Vagina (tissue), 2 donors: ENCODE measurements around the gene MAF. TPM values are rescaled to one million over a fixed set of nuclear protein-coding genes. Genes with fewer than 3 reads are reported as not detected.

Source experiments
- DNase-seq, 2 donors: peaks; one replicate each; pipeline ENCODE4 v3.0.0-alpha.2; 2017; ENCODE audit errors: extremely low spot score in 2 of 2
- H3K27ac ChIP-seq: fragments of 200-600 bp; sonication (generic); one replicate; pipeline ENCODE4 v1.5.1; 2019
- H3K27me3 ChIP-seq: fragments of 200-600 bp; sonication (generic); one replicate; pipeline ENCODE4 v1.5.1; 2019
- H3K36me3 ChIP-seq, 2 donors: fragments of 200-600 bp; sonication (generic); one replicate each; pipeline ENCODE4 v1.5.1; 2017 to 2019
- H3K4me1 ChIP-seq: fragments of 200-600 bp; sonication (generic); one replicate; pipeline ENCODE4 v1.5.1; 2019
- H3K4me3 ChIP-seq, 2 donors: fragments of 200-600 bp; sonication (generic); 1 replicate in 1 of 2; 2 replicates in 1 of 2; pipeline ENCODE4 v1.5.1; 2016 to 2019
- H3K9me3 ChIP-seq: fragments of 200-600 bp; sonication (generic); one replicate; pipeline ENCODE4 v1.5.1; 2019
- CTCF ChIP-seq, 3 experiments: fragments of 450-650 bp in 2 of 3; fragments of 200-600 bp in 1 of 3; sonication (generic) in 1 of 3; IDR thresholded peaks; one replicate each; pipeline ENCODE4 v1.5.1; 2017 to 2019; ENCODE audit warnings: antibody characterized with exemption in 3 of 3, mild to moderate bottlenecking in 2 of 3, moderate library complexity in 2 of 3
- POLR2A ChIP-seq, 2 donors: fragments of 450-650 bp; IDR thresholded peaks; one replicate each; pipeline ENCODE4 v1.6.1; 2017; ENCODE audit warnings: antibody characterized with exemption in 2 of 2, mild to moderate bottlenecking in 2 of 2, moderate library complexity in 2 of 2
- POLR2AphosphoS5 ChIP-seq, 2 donors: sonication (generic); formaldehyde crosslinking; IDR thresholded peaks; one replicate each; pipeline ENCODE4 v1.9.0; 2017; ENCODE audit warnings: antibody characterized with exemption in 2 of 2, mild to moderate bottlenecking in 2 of 2, low read depth in 1 of 2; ENCODE audit not compliant: insufficient read depth in 1 of 2
- intact Hi-C: fragments of 100-400 bp; cut with DNase I; formaldehyde crosslinking; loops from one replicate; pipeline ENCODE4 v1.15.1; 2023
- total RNA-seq: library from RNA; depleted of rRNA; stranded (reverse); fragments of >200 nt; gene quantifications from one replicate; pipeline ENCODE4 v1.2.3, GENCODE V29; 2016

MAF gene
- total RNA-seq, 1 donor from 2014 or later, result 52.5 TPM

GRCh38 chr16:79642652-79643051 is 42.1 kb upstream of the MAF start:
- TF ChIP-seq POLR2AphosphoS5 (IDR thresholded peaks at IDR 0.05; ENCODE audit: insufficient read depth in 1 of 2, low read depth in 1 of 2), result no peak
- TF ChIP-seq POLR2A (IDR thresholded peaks at IDR 0.05), result no peak
- TF ChIP-seq CTCF (IDR thresholded peaks at IDR 0.05), result no peak
- no peak overlapping the region for H3K27ac ChIP-seq
- no peaks in the 10 kb centered on the region for H3K9me3 ChIP-seq
- no peaks in the 10 kb centered on the region for H3K27me3 ChIP-seq
- peaks cover 27% of the 10 kb centered on the region for H3K4me1 ChIP-seq
- no peaks in the 10 kb centered on the region for H3K36me3 ChIP-seq
- intact Hi-C loops, result no loop called here
- DNase-seq, result no peak
- no peak overlapping the region for H3K4me3 ChIP-seq

GRCh38 chr16:79640513-79641360 is 40.2 kb upstream of the MAF start:
- no peaks in the 10 kb centered on the region for H3K27me3 ChIP-seq
- no peak for DNase-seq
- peaks cover 27% of the 10 kb centered on the region for H3K4me1 ChIP-seq
- H3K27ac ChIP-seq, result no peak overlapping the region
- H3K36me3 ChIP-seq, result no peaks in the 10 kb centered on the region
- intact Hi-C loops, result no loop called here
- TF ChIP-seq POLR2A (IDR thresholded peaks at IDR 0.05) (no peak), CTCF (IDR thresholded peaks at IDR 0.05) (no peak), POLR2AphosphoS5 (IDR thresholded peaks at IDR 0.05; ENCODE audit: insufficient read depth in 1 of 2, low read depth in 1 of 2) (no peak)
- H3K9me3 ChIP-seq, result no peaks in the 10 kb centered on the region
- no peak overlapping the region for H3K4me3 ChIP-seq

- Histone ChIP-seq H3K36me3 (no peaks in the 10 kb centered on the region), H3K9me3 (no peaks in the 10 kb centered on the region), H3K27me3 (no peaks in the 10 kb centered on the region), H3K4me3 (no peak overlapping the region), H3K27ac (no peak overlapping the region), H3K4me1 (peaks cover 20% of the 10 kb centered on the region)
- no peak for DNase-seq
- TF ChIP-seq POLR2AphosphoS5 (IDR thresholded peaks at IDR 0.05; ENCODE audit: insufficient read depth in 1 of 2, low read depth in 1 of 2) (no peak), CTCF (IDR thresholded peaks at IDR 0.05) (no peak), POLR2A (IDR thresholded peaks at IDR 0.05) (no peak)
- intact Hi-C loops, result no loop called here
These were observed 39.2 kb upstream of the MAF start for GRCh38 chr16:79639576-79640311.

GRCh38 chr16:79638386-79638785 is 37.8 kb upstream of the MAF start:
- DNase-seq, result no peak
- intact Hi-C loops, result no loop called here

More at GRCh38 chr16:79638386-79638785, 37.8 kb upstream of the MAF start:
- TF ChIP-seq POLR2A (IDR thresholded peaks at IDR 0.05) (no peak), CTCF (IDR thresholded peaks at IDR 0.05) (no peak), POLR2AphosphoS5 (IDR thresholded peaks at IDR 0.05; ENCODE audit: insufficient read depth in 1 of 2, low read depth in 1 of 2) (no peak)
- H3K4me3 ChIP-seq, result no peak overlapping the region
- H3K27me3 ChIP-seq, result no peaks in the 10 kb centered on the region
- no peaks in the 10 kb centered on the region for H3K36me3 ChIP-seq
- peaks cover 18% of the 10 kb centered on the region for H3K4me1 ChIP-seq
- no peaks in the 10 kb centered on the region for H3K9me3 ChIP-seq
- no peak overlapping the region for H3K27ac ChIP-seq
